ENCODE measurements around the gene GRID2. TPM values are rescaled to one million over a fixed set of nuclear protein-coding genes. Genes with fewer than 3 reads are reported as not detected.

GRID2 gene
- polyA plus RNA-seq, 1 donor = 0.57 TPM

DNA sequence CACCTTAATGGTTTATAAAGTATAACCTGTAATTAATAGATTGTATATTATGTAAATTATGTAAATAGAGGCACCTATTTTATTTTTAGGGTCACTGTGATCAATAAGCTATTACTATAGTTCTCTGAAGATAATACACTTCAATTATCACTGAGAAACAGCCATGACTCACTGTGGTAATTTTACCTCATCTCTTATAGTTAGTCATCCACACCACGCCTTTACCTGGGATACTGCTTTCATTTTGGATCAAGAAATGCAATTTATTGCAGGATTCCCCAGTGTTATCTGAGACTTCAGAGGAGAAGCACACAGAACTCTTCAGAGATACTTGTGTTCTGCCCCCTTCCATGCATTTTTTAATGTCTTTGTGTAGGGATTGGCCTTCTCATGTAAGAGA, 1176.7 kb downstream of the GRID2 start:
- WGBS (ENCODE audit: insufficient coverage, low lambda C conversion rate) = no CpG with 5 or more reads among the region's 1 CpG
- no peaks in the 10 kb centered on the region for H3K36me3 ChIP-seq (ENCODE audit: control insufficient read depth, insufficient read depth, low read length)

GRCh38 chr4:93495346-93495745, 1191.6 kb downstream of the GRID2 start:
- 88% methylated on average over 1 of the region's 4 CpGs for WGBS (ENCODE audit: insufficient coverage, low lambda C conversion rate)

More for the DNA sequence above, 1176.7 kb downstream of the GRID2 start:
- no peaks in the 10 kb centered on the region for H3K4me1 ChIP-seq (ENCODE audit: control insufficient read depth, insufficient read depth, low read length)
- no peak overlapping the region for H3K4me3 ChIP-seq (ENCODE audit: low read length)
- DNase-seq = no peak
- no peaks in the 10 kb centered on the region for H3K9me3 ChIP-seq (ENCODE audit: control insufficient read depth, low read depth, low read length)
- H3K27ac ChIP-seq (ENCODE audit: low read length) = no peak overlapping the region
- no peaks in the 10 kb centered on the region for H3K27me3 ChIP-seq (ENCODE audit: control insufficient read depth, insufficient read depth, low read length)

DNA sequence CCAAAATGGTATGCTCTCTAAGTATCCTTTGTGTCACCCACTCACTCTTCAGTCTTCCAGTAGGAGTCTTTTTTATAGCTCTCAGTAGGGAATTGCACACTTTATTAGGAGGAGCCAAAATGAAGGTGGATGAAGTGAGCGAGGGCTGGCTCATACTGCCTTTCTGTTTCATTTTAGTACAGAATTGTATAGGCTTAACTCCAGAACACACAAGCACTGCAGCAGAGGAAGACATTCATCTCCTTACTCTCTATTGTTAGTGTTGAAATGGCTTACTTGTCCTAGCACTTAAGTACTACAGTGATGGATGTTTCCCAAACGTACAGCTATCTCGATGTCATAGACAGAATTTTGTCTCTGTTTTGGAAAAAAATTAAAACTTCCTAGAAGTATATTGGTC, 1197.5 kb downstream of the GRID2 start:
- H3K9me3 ChIP-seq (ENCODE audit: control insufficient read depth, low read depth, low read length) = no peaks in the 10 kb centered on the region
- H3K27ac ChIP-seq (ENCODE audit: low read length) = no peak overlapping the region
- H3K4me1 ChIP-seq (ENCODE audit: control insufficient read depth, insufficient read depth, low read length) = no peaks in the 10 kb centered on the region
- 50% methylated on average over 1 of the region's 3 CpGs for WGBS (ENCODE audit: insufficient coverage, low lambda C conversion rate)
- no peaks in the 10 kb centered on the region for H3K27me3 ChIP-seq (ENCODE audit: control insufficient read depth, insufficient read depth, low read length)
- H3K36me3 ChIP-seq (ENCODE audit: control insufficient read depth, insufficient read depth, low read length) = no peaks in the 10 kb centered on the region
- H3K4me3 ChIP-seq (ENCODE audit: low read length) = no peak overlapping the region
- no peak for DNase-seq

More at GRCh38 chr4:93495346-93495745, 1191.6 kb downstream of the GRID2 start:
- H3K36me3 ChIP-seq (ENCODE audit: control insufficient read depth, insufficient read depth, low read length) = no peaks in the 10 kb centered on the region
- no peak overlapping the region for H3K27ac ChIP-seq (ENCODE audit: low read length)
- no peak for DNase-seq
- H3K4me1 ChIP-seq (ENCODE audit: control insufficient read depth, insufficient read depth, low read length) = no peaks in the 10 kb centered on the region
- no peak overlapping the region for H3K4me3 ChIP-seq (ENCODE audit: low read length)
- no peaks in the 10 kb centered on the region for H3K9me3 ChIP-seq (ENCODE audit: control insufficient read depth, low read depth, low read length)
- H3K27me3 ChIP-seq (ENCODE audit: control insufficient read depth, insufficient read depth, low read length) = no peaks in the 10 kb centered on the region

GRCh38 chr4:93501946-93502345, 1198.2 kb downstream of the GRID2 start:
- Histone ChIP-seq H3K4me1 (ENCODE audit: control insufficient read depth, insufficient read depth, low read length) (no peaks in the 10 kb centered on the region), H3K36me3 (ENCODE audit: control insufficient read depth, insufficient read depth, low read length) (no peaks in the 10 kb centered on the region), H3K27me3 (ENCODE audit: control insufficient read depth, insufficient read depth, low read length) (no peaks in the 10 kb centered on the region), H3K4me3 (ENCODE audit: low read length) (no peak overlapping the region), H3K9me3 (ENCODE audit: control insufficient read depth, low read depth, low read length) (no peaks in the 10 kb centered on the region), H3K27ac (ENCODE audit: low read length) (no peak overlapping the region)
- WGBS (ENCODE audit: insufficient coverage, low lambda C conversion rate) = 90% methylated on average over 2 of the region's 3 CpGs
- no peak for DNase-seq

GRCh38 chr4:93502991-93503390, 1199.2 kb downstream of the GRID2 start:
- no peaks in the 10 kb centered on the region for H3K9me3 ChIP-seq (ENCODE audit: control insufficient read depth, low read depth, low read length)
- no peaks in the 10 kb centered on the region for H3K36me3 ChIP-seq (ENCODE audit: control insufficient read depth, insufficient read depth, low read length)
- WGBS (ENCODE audit: insufficient coverage, low lambda C conversion rate) = no CpG with 5 or more reads among the region's 2 CpGs
- H3K4me1 ChIP-seq (ENCODE audit: control insufficient read depth, insufficient read depth, low read length) = no peaks in the 10 kb centered on the region
- no peak overlapping the region for H3K4me3 ChIP-seq (ENCODE audit: low read length)
- no peak for DNase-seq
- H3K27me3 ChIP-seq (ENCODE audit: control insufficient read depth, insufficient read depth, low read length) = no peaks in the 10 kb centered on the region
- no peak overlapping the region for H3K27ac ChIP-seq (ENCODE audit: low read length)

GRCh38 chr4:93513851-93514250, 1210.1 kb downstream of the GRID2 start:
- no peaks in the 10 kb centered on the region for H3K36me3 ChIP-seq (ENCODE audit: control insufficient read depth, insufficient read depth, low read length)
- no peak for DNase-seq
- no peak overlapping the region for H3K4me3 ChIP-seq (ENCODE audit: low read length)
- no peaks in the 10 kb centered on the region for H3K9me3 ChIP-seq (ENCODE audit: control insufficient read depth, low read depth, low read length)
- 100% methylated on average over 2 of the region's 2 CpGs for WGBS (ENCODE audit: insufficient coverage, low lambda C conversion rate)
- H3K27ac ChIP-seq (ENCODE audit: low read length) = no peak overlapping the region
- no peaks in the 10 kb centered on the region for H3K4me1 ChIP-seq (ENCODE audit: control insufficient read depth, insufficient read depth, low read length)
- H3K27me3 ChIP-seq (ENCODE audit: control insufficient read depth, insufficient read depth, low read length) = no peaks in the 10 kb centered on the region

GRCh38 chr4:93515208-93515607, 1211.4 kb downstream of the GRID2 start:
- no peak for DNase-seq
- no peaks in the 10 kb centered on the region for H3K36me3 ChIP-seq (ENCODE audit: control insufficient read depth, insufficient read depth, low read length)
- H3K4me3 ChIP-seq (ENCODE audit: low read length) = no peak overlapping the region
- H3K9me3 ChIP-seq (ENCODE audit: control insufficient read depth, low read depth, low read length) = no peaks in the 10 kb centered on the region
- no peak overlapping the region for H3K27ac ChIP-seq (ENCODE audit: low read length)
- H3K4me1 ChIP-seq (ENCODE audit: control insufficient read depth, insufficient read depth, low read length) = no peaks in the 10 kb centered on the region
- H3K27me3 ChIP-seq (ENCODE audit: control insufficient read depth, insufficient read depth, low read length) = no peaks in the 10 kb centered on the region
- 100% methylated on average over 2 of the region's 7 CpGs for WGBS (ENCODE audit: insufficient coverage, low lambda C conversion rate)

DNA sequence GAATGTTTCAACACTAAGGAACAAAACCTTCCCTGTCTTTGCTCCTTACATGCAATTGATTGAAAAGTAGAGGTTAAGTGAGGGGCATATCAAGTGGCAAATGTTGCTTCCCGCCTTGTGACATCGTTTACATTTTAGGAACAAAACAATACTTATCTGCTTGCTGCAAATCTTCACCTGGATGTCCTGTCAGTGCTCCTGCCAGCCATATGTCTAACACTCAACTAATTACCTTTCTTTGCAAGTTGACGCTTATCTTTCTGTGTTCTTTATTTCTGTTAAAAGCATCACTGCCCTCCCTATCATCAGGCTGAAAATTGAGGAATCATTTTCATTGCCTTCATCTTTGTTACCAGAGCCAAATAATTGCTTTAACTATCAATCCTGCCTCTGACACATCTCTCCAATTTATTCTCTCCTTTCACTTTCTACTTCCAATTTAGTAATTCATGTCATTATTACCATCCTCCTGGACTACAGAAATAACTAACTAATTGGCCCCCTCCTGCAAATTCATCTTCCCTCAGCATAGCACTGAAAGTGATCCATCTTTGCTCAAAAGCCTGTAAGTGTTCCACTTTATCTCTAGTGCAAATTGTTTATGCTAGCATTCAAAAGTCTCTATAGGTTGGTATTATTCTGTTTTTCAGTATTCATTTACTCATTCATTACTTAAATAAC, 1226.1 kb downstream of the GRID2 start:
- no peaks in the 10 kb centered on the region for H3K9me3 ChIP-seq (ENCODE audit: control insufficient read depth, low read depth, low read length)
- no peaks in the 10 kb centered on the region for H3K4me1 ChIP-seq (ENCODE audit: control insufficient read depth, insufficient read depth, low read length)
- DNase-seq = no peak
- no peaks in the 10 kb centered on the region for H3K27me3 ChIP-seq (ENCODE audit: control insufficient read depth, insufficient read depth, low read length)
- WGBS (ENCODE audit: insufficient coverage, low lambda C conversion rate) = no CpG with 5 or more reads among the region's 3 CpGs
- no peaks in the 10 kb centered on the region for H3K36me3 ChIP-seq (ENCODE audit: control insufficient read depth, insufficient read depth, low read length)
- no peak overlapping the region for H3K27ac ChIP-seq (ENCODE audit: low read length)
- H3K4me3 ChIP-seq (ENCODE audit: low read length) = no peak overlapping the region

- H3K4me1 ChIP-seq (ENCODE audit: control insufficient read depth, insufficient read depth, low read length) = no peaks in the 10 kb centered on the region
- no peak overlapping the region for H3K27ac ChIP-seq (ENCODE audit: low read length)
- WGBS (ENCODE audit: insufficient coverage, low lambda C conversion rate) = no CpG with 5 or more reads among the region's 1 CpG
- DNase-seq = no peak
- no peaks in the 10 kb centered on the region for H3K27me3 ChIP-seq (ENCODE audit: control insufficient read depth, insufficient read depth, low read length)
- H3K36me3 ChIP-seq (ENCODE audit: control insufficient read depth, insufficient read depth, low read length) = no peaks in the 10 kb centered on the region
- H3K4me3 ChIP-seq (ENCODE audit: low read length) = no peak overlapping the region
- H3K9me3 ChIP-seq (ENCODE audit: control insufficient read depth, low read depth, low read length) = no peaks in the 10 kb centered on the region
Measured at GRCh38 chr4:93532234-93532633, 1228.5 kb downstream of the GRID2 start.

DNA sequence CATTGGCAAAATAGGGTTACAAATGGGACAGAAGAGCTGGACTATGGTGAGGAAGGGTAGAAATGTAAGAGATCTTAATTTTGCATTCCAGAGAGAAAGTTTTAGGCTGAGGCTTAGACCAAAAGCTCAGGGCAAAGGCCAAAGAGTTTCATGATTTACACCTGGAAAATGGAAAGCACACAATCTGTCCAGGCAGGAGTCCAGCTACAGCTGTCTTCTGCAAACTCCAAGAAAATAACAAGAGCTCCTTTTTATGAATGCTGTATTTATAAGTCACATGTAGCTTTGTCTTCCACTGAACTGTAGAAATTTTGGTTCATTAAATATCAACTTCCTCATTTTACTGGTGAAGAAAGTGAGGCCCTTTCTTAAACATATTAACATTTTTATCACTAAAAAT, 1236.8 kb downstream of the GRID2 start:
- Histone ChIP-seq H3K27ac (ENCODE audit: low read length) (no peak overlapping the region), H3K36me3 (ENCODE audit: control insufficient read depth, insufficient read depth, low read length) (no peaks in the 10 kb centered on the region), H3K27me3 (ENCODE audit: control insufficient read depth, insufficient read depth, low read length) (no peaks in the 10 kb centered on the region), H3K4me1 (ENCODE audit: control insufficient read depth, insufficient read depth, low read length) (no peaks in the 10 kb centered on the region), H3K4me3 (ENCODE audit: low read length) (no peak overlapping the region), H3K9me3 (ENCODE audit: control insufficient read depth, low read depth, low read length) (no peaks in the 10 kb centered on the region)
- no peak for DNase-seq

DNA sequence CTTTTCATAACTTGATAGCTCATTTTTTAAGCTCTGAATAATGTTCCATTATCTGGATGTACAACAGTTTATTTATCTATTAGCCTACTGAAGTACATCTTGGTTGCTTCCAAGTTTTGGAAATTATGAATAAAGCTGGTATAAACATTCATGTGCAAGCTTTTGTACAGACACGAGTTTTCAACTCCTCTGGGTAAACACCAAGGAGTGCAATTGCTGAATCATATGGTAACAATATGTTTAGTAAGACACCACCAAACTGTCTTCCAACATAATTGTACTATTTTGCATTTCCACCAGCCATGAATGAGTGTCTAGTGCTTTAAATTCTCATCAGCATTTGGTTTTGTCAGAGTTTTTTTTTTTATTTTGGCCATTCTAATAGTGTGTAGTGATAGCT, 1258.1 kb downstream of the GRID2 start:
- H3K4me1 ChIP-seq (ENCODE audit: control insufficient read depth, insufficient read depth, low read length) = no peaks in the 10 kb centered on the region
- no peaks in the 10 kb centered on the region for H3K27me3 ChIP-seq (ENCODE audit: control insufficient read depth, insufficient read depth, low read length)
- DNase-seq = no peak
- H3K9me3 ChIP-seq (ENCODE audit: control insufficient read depth, low read depth, low read length) = no peaks in the 10 kb centered on the region
- no peak overlapping the region for H3K27ac ChIP-seq (ENCODE audit: low read length)
- no peak overlapping the region for H3K4me3 ChIP-seq (ENCODE audit: low read length)
- WGBS (ENCODE audit: insufficient coverage, low lambda C conversion rate) = no CpG with 5 or more reads among the region's 1 CpG
- no peaks in the 10 kb centered on the region for H3K36me3 ChIP-seq (ENCODE audit: control insufficient read depth, insufficient read depth, low read length)

Measured in large intestine (tissue), 3 donors.